ENCODE measurements around the gene HS6ST1.

DNA sequence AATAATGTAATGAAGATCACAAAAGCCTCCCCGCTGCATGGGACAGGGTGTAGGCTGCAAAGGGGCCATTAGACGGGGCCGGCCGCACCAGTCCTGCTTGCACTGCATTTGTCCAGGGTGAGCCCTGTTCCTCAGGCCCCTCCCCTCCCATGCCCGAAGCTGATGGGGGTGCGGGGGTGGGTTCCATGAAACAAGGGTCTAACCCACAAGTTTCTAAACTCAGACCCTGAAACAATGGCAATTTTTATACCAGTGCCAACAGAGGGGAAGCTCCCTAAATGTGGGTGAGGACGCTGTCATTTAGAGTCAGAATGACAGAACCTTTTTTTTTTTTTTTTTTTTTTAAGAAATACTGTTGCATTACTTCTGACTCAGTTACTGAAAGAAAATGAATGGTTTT, 39.7 kb downstream of the HS6ST1 start:
- TF ChIP-seq EZH2 (IDR thresholded peaks at IDR 0.05) (no peak), EZH2phosphoT487 (IDR thresholded peaks at IDR 0.05) (no peak)
- TF ChIP-seq, protein P1, sequence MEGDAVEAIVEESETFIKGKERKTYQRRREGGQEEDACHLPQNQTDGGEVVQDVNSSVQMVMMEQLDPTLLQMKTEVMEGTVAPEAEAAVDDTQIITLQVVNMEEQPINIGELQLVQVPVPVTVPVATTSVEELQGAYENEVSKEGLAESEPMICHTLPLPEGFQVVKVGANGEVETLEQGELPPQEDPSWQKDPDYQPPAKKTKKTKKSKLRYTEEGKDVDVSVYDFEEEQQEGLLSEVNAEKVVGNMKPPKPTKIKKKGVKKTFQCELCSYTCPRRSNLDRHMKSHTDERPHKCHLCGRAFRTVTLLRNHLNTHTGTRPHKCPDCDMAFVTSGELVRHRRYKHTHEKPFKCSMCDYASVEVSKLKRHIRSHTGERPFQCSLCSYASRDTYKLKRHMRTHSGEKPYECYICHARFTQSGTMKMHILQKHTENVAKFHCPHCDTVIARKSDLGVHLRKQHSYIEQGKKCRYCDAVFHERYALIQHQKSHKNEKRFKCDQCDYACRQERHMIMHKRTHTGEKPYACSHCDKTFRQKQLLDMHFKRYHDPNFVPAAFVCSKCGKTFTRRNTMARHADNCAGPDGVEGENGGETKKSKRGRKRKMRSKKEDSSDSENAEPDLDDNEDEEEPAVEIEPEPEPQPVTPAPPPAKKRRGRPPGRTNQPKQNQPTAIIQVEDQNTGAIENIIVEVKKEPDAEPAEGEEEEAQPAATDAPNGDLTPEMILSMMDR (IDR thresholded peaks at IDR 0.05): no peak

All from neural progenitor cell (in vitro differentiated cells).